HepG2 (cell line): ENCODE data around the gene STIMATE. TPM values are rescaled to one million over a fixed set of nuclear protein-coding genes. Genes with fewer than 3 reads are reported as not detected.
A peak's percentile ranks its signal among the peaks of the same experiment; 100 is the strongest.

Experiments used
- AKAP8 ChIP-seq: sonication (generic); formaldehyde crosslinking; IDR thresholded peaks from 2 replicates; pipeline ENCODE4 v1.5.1; 2020; ENCODE audit warnings: mild to moderate bottlenecking, missing genetic modification reagents
- ARID2 ChIP-seq: sonication (generic); formaldehyde crosslinking; IDR thresholded peaks from 2 replicates; pipeline ENCODE4 v1.8.1; 2022; ENCODE audit warnings: mild to moderate bottlenecking, missing genetic modification reagents, borderline replicate concordance
- E2F1 ChIP-seq: sonication (generic); formaldehyde crosslinking; IDR thresholded peaks from 2 replicates; pipeline ENCODE4 v1.5.0; 2020; ENCODE audit warnings: missing genetic modification reagents
- GMEB1 ChIP-seq: sonication (generic); formaldehyde crosslinking; IDR thresholded peaks from 2 replicates; pipeline ENCODE4 v1.5.1; 2020; ENCODE audit warnings: missing genetic modification reagents, mild to moderate bottlenecking, borderline replicate concordance
- HDAC1 ChIP-seq: sonication (generic); formaldehyde crosslinking; IDR thresholded peaks from 2 replicates; pipeline ENCODE4 v1.5.1; 2020; ENCODE audit warnings: mild to moderate bottlenecking, missing genetic modification reagents
- HDAC6 ChIP-seq: fragments of 200-600 bp; sonication (generic); IDR thresholded peaks from 2 replicates; pipeline ENCODE4 v1.7.0; 2017; ENCODE audit warnings: mild to moderate bottlenecking, antibody characterized with exemption, low read length, low read depth
- IKZF4 ChIP-seq: sonication (generic); formaldehyde crosslinking; IDR thresholded peaks from 2 replicates; pipeline ENCODE4 v1.5.1; 2020; ENCODE audit warnings: borderline replicate concordance, mild to moderate bottlenecking, low read depth, missing genetic modification reagents; ENCODE audit errors: not compliant biosample characterization
- IRF2 ChIP-seq: IDR thresholded peaks from 2 replicates; pipeline ENCODE4 v1.6.1; 2018; ENCODE audit warnings: missing genetic modification reagents, missing compliant biosample characterization
- KDM6A ChIP-seq: IDR thresholded peaks from 2 replicates; pipeline ENCODE4 v1.6.1; 2016; ENCODE audit warnings: low read depth
- LCORL ChIP-seq, 2 experiments: fragments of 450-650 bp in 1 of 2; sonication (generic) in 1 of 2; formaldehyde crosslinking in 1 of 2; IDR thresholded peaks; 2 replicates each; pipeline versions ENCODE4 v1.5.0 to v1.6.1; 2017 to 2020; ENCODE audit warnings: antibody characterized with exemption in 1 of 2, missing genetic modification reagents in 1 of 2
- NFIB ChIP-seq: sonication (generic); formaldehyde crosslinking; IDR thresholded peaks from 2 replicates; pipeline ENCODE4 v1.9.0; 2021; ENCODE audit warnings: missing genetic modification reagents, mild to moderate bottlenecking, borderline replicate concordance
- SIX1 ChIP-seq: sonication (generic); formaldehyde crosslinking; IDR thresholded peaks from 2 replicates; pipeline ENCODE4 v1.4.0; 2020; ENCODE audit warnings: missing genetic modification reagents, borderline replicate concordance
- TARDBP ChIP-seq: sonication (generic); formaldehyde crosslinking; IDR thresholded peaks from 2 replicates; pipeline ENCODE4 v1.8.0; 2022; ENCODE audit warnings: mild to moderate bottlenecking, missing genetic modification reagents
- TFAP4 ChIP-seq: sonication (generic); IDR thresholded peaks from 2 replicates; pipeline ENCODE4 v1.6.1; 2016; ENCODE audit warnings: low read depth, borderline replicate concordance
- UBTF ChIP-seq: sonication (generic); formaldehyde crosslinking; IDR thresholded peaks from 2 replicates; pipeline ENCODE4 v1.4.0; 2020; ENCODE audit warnings: mild to moderate bottlenecking, missing genetic modification reagents
- ZBTB33 ChIP-seq: sonication (generic); formaldehyde crosslinking; IDR thresholded peaks from 2 replicates; pipeline ENCODE4 v1.4.0; 2020; ENCODE audit warnings: missing genetic modification reagents
- ZNF317 ChIP-seq: sonication (generic); formaldehyde crosslinking; IDR thresholded peaks from 2 replicates; pipeline ENCODE4 v1.5.0; 2020; ENCODE audit warnings: mild to moderate bottlenecking, missing genetic modification reagents
- ZNF335 ChIP-seq: sonication (generic); formaldehyde crosslinking; IDR thresholded peaks from 2 replicates; pipeline ENCODE4 v1.4.0; 2020; ENCODE audit warnings: missing genetic modification reagents
- ZNF530 ChIP-seq: sonication (generic); formaldehyde crosslinking; IDR thresholded peaks from 2 replicates; pipeline ENCODE4 v1.5.0; 2020; ENCODE audit warnings: low read depth, mild to moderate bottlenecking, missing genetic modification reagents
- polyA plus RNA-seq, 8 experiments: library from polyadenylated mRNA; depleted of rRNA in 3 of 8; stranded (reverse) in 7 of 8; unstranded in 1 of 8; fragments of >200 nt; fragmentation: Illumina TruSeq in 4 of 8; extraction: Trizol in 4 of 8; gene quantifications; 2 replicates each; pipeline versions ENCODE4 v1.2.1 to v1.2.3, GENCODE V29; 2011 to 2016; ENCODE audit warnings: low read depth in 4 of 8, missing spikeins in 1 of 8, mixed read lengths in 1 of 8; ENCODE audit not compliant: insufficient read depth in 1 of 8
- total RNA-seq, 5 experiments: library from RNA; depleted of rRNA; stranded (reverse); fragments of >200 nt; fragmentation: Illumina TruSeq; extraction: Trizol; gene quantifications; 2 replicates each; pipeline ENCODE4 v1.2.3, GENCODE V29; 2016; ENCODE audit warnings: low read depth in 1 of 5

STIMATE gene
- total and polyA plus RNA-seq, 2 of the 13 experiments (the other 11 are each of a cell fraction or from before 2014, with no cell fraction given) = 5.7 to 11.7 TPM

GRCh38 chr3:52793702-52794611 lies 103.4 kb downstream of the STIMATE start (continued):
- TF ChIP-seq UBTF (CRISPR knock-in tag) (no peak; the same call in 1 of the 2 replicates), KDM6A (CRISPR knock-in tag) (0 out of 2 replicates have a peak, but pooled peaks have one; percentile 6), TARDBP (CRISPR knock-in tag) (0 out of 2 replicates have a peak, but pooled peaks have one; percentile 2), IRF2 (peak; percentile 46; the same call in 1 of the 2 replicates), ZNF530 (CRISPR knock-in tag) (no peak), E2F1 (CRISPR knock-in tag) (no peak), TFAP4 (0 out of 2 replicates have a peak, but pooled peaks have one; percentile 53), HDAC6 (no peak), AKAP8 (CRISPR knock-in tag) (no peak), HDAC1 (CRISPR knock-in tag) (peak; percentile 62; the same call in 1 of the 2 replicates), ZNF317 (CRISPR knock-in tag) (peak; percentile 61; the same call in 1 of the 2 replicates), NFIB (CRISPR knock-in tag) (no peak), ZNF335 (CRISPR knock-in tag) (no peak), ZBTB33 (no peak), LCORL (IDR thresholded peaks at IDR 0.05) (no peak), LCORL (CRISPR knock-in tag; IDR thresholded peaks at IDR 0.05) (peak; percentile 16; the same call in 1 of the 2 replicates), IKZF4 (CRISPR knock-in tag) (peak; percentile 5), GMEB1 (CRISPR knock-in tag) (no peak), SIX1 (CRISPR knock-in tag) (no peak), ARID2 (CRISPR knock-in tag) (no peak)
